Endothelial cell of umbilical vein (primary cell): ENCODE measurements around the gene MT1X. TPM values are rescaled to one million over a fixed set of nuclear protein-coding genes. Genes with fewer than 3 reads are reported as not detected.

Experiments
- BruUV-seq: library from RNA; stranded (reverse); fragments of 400-500 nt; replicated peaks from 2 replicates; lab custom pipeline; 2021; lab: Mats Ljungman, UMichigan
- CTCF ChIA-PET: fragments of 300-600, 350-600 bp; sonication (Branson Sonifier 250); formaldehyde crosslinking; loops from one replicate; lab custom pipeline; 2021; ENCODE audit warnings: antibody characterized with exemption, inconsistent platforms; lab: Charles Lee
- POLR2A ChIA-PET: fragments of 300-600, 350-600 bp; sonication (Branson Sonifier 250); formaldehyde crosslinking; loops from one replicate; lab custom pipeline; 2021; ENCODE audit warnings: antibody characterized with exemption, inconsistent platforms; lab: Charles Lee
- DNase-seq: peaks from one replicate; pipeline ENCODE4 v3.0.0-alpha.2; 2011; ENCODE audit warnings: low read depth, low spot score
- FAIRE-seq: peaks from 2 replicates; lab custom pipeline; 2011; peaks lifted over from hg19 to GRCh38; lab: Jason Lieb, UNC
- H2AFZ ChIP-seq: 2 replicates; pipeline ENCODE4 v1.6.0; 2012; ENCODE audit warnings: low read depth, low read length, control low read depth, inconsistent platforms
- H3K27ac ChIP-seq: 2 replicates; pipeline ENCODE4 v1.5.1; 2011; ENCODE audit warnings: low read depth, mild to moderate bottlenecking, control low read depth, low read length, moderate library complexity; ENCODE audit not compliant: insufficient read depth
- H3K27me3 ChIP-seq, 2 experiments: 2 replicates each; pipeline versions ENCODE4 v1.6.0 to v1.6.1; 2011; ENCODE audit warnings: low read length in 2 of 2, mixed read lengths in 1 of 2; ENCODE audit not compliant: control insufficient read depth in 2 of 2, insufficient read depth in 2 of 2
- H3K36me3 ChIP-seq, 2 experiments: 2 replicates in 1 of 2; 3 replicates in 1 of 2; pipeline ENCODE4 v1.5.1; 2011; ENCODE audit warnings: low read length in 2 of 2, mild to moderate bottlenecking in 1 of 2, moderate library complexity in 1 of 2; ENCODE audit not compliant: control insufficient read depth in 2 of 2, insufficient read depth in 2 of 2; ENCODE audit errors: extremely low read depth in 1 of 2
- H3K4me1 ChIP-seq: 3 replicates; pipeline ENCODE4 v1.5.1; 2011; ENCODE audit warnings: mild to moderate bottlenecking, low read length; ENCODE audit not compliant: control insufficient read depth, insufficient read depth; ENCODE audit errors: extremely low read depth
- H3K4me2 ChIP-seq: 2 replicates; pipeline ENCODE4 v1.6.1; 2011; ENCODE audit warnings: low read length, control low read depth, mixed read lengths; ENCODE audit not compliant: insufficient read depth
- H3K4me3 ChIP-seq, 3 experiments: fragments of 200-600 bp in 1 of 3; sonication (generic), shearing (Covaris generic) in 1 of 3; replicated peaks in 1 of 3; 2 replicates each; pipeline ENCODE4 v1.5.1; 2011 to 2016; ENCODE audit warnings: control low read depth in 3 of 3, low read length in 3 of 3, mild to moderate bottlenecking in 2 of 3, inconsistent platforms in 1 of 3, low read depth in 1 of 3, moderate library complexity in 1 of 3; ENCODE audit not compliant: insufficient read depth in 1 of 3
- H3K79me2 ChIP-seq: 2 replicates; pipeline ENCODE4 v1.6.0; 2012; ENCODE audit warnings: low read length, inconsistent platforms; ENCODE audit not compliant: control insufficient read depth, insufficient read depth
- H3K9ac ChIP-seq: replicated peaks from 2 replicates; pipeline ENCODE3; 2011; ENCODE audit warnings: low read length, control low read depth; ENCODE audit not compliant: insufficient read depth; ENCODE audit errors: extremely low read depth
- H3K9me1 ChIP-seq: replicated peaks from 3 replicates; pipeline ENCODE4 v1.6.0; 2011; ENCODE audit warnings: mild to moderate bottlenecking, low read length; ENCODE audit not compliant: control insufficient read depth, insufficient read depth; ENCODE audit errors: extremely low read depth
- H3K9me3 ChIP-seq: replicated peaks from 2 replicates; pipeline ENCODE4 v1.5.1; 2012; ENCODE audit warnings: low read length, inconsistent platforms; ENCODE audit not compliant: control insufficient read depth, insufficient read depth
- H4K20me1 ChIP-seq: replicated peaks from 2 replicates; pipeline ENCODE3; 2011; ENCODE audit warnings: mild to moderate bottlenecking, low read length; ENCODE audit not compliant: control insufficient read depth, insufficient read depth; ENCODE audit errors: extremely low read depth
- CTCF ChIP-seq, 2 donors: IDR thresholded peaks; 1 replicate in 1 of 2; 2 replicates in 1 of 2; pipeline ENCODE4 v1.5.1; 2011; ENCODE audit warnings: low read length in 2 of 2, mild to moderate bottlenecking in 2 of 2, moderate library complexity in 2 of 2, control low read depth in 1 of 2, inconsistent platforms in 1 of 2, low read depth in 1 of 2; ENCODE audit not compliant: insufficient read depth in 1 of 2; ENCODE audit errors: extremely low read depth in 1 of 2
- EZH2 ChIP-seq: IDR thresholded peaks from 2 replicates; pipeline ENCODE4 v1.6.1; 2012; ENCODE audit warnings: borderline replicate concordance, low read depth, mild to moderate bottlenecking, moderate library complexity, low read length, inconsistent platforms; ENCODE audit not compliant: severe bottlenecking
- FOS ChIP-seq: IDR thresholded peaks from 2 replicates; pipeline ENCODE4 v1.6.1; 2011; ENCODE audit warnings: mild to moderate bottlenecking, low read length, moderate library complexity, borderline replicate concordance; ENCODE audit not compliant: insufficient read depth
- GATA2 ChIP-seq: IDR thresholded peaks from 2 replicates; pipeline ENCODE4 v1.7.0; 2011; ENCODE audit warnings: low read depth, mild to moderate bottlenecking, moderate library complexity, mixed read lengths, low read length; ENCODE audit not compliant: insufficient read length, insufficient read depth
- JUN ChIP-seq: IDR thresholded peaks from 2 replicates; pipeline ENCODE4 v1.6.1; 2011; ENCODE audit warnings: borderline replicate concordance, low read depth; ENCODE audit not compliant: insufficient read length, insufficient read depth
- MAX ChIP-seq: IDR thresholded peaks from 2 replicates; pipeline ENCODE4 v1.6.1; 2011; ENCODE audit not compliant: insufficient read depth, insufficient read length
- MYC ChIP-seq: IDR thresholded peaks from one replicate; pipeline ENCODE4 v1.6.1; 2011; ENCODE audit warnings: mild to moderate bottlenecking, low read depth, low read length
- POLR2A ChIP-seq: IDR thresholded peaks from 2 replicates; pipeline ENCODE4 v1.6.1; 2012; ENCODE audit warnings: low read depth, mild to moderate bottlenecking, control low read depth, low read length
- POLR2AphosphoS5 ChIP-seq: IDR thresholded peaks from 2 replicates; pipeline ENCODE4 v1.6.1; 2012; ENCODE audit warnings: low read depth, mild to moderate bottlenecking, control low read depth, low read length, moderate library complexity; ENCODE audit not compliant: insufficient read depth
- dilution Hi-C: fragments of 300-500 bp; cut with MboI; formaldehyde crosslinking; loops from one replicate; pipeline ENCODE4 v1.15.0; 2019; ENCODE audit warnings: low sequenced_read_pairs; ENCODE audit not compliant: extremely low pct_ligation_motif_present
- intact Hi-C: fragments of 100-400 bp; cut with micrococcal nuclease; formaldehyde crosslinking; loops from one replicate; pipeline ENCODE4 v1.10.0; 2022
- polyA plus RNA-seq, 4 experiments: library from polyadenylated mRNA; depleted of rRNA in 3 of 4; stranded (reverse) in 3 of 4; unstranded in 1 of 4; fragments of >200 nt; gene quantifications; 2 replicates each; pipeline versions ENCODE4 v1.2.1 to v1.2.3, GENCODE V29; 2011 to 2012; ENCODE audit warnings: missing spikeins in 1 of 4
- total RNA-seq: library from RNA; stranded (reverse); gene quantifications from 2 replicates; pipeline ENCODE4 v1.2.3, GENCODE V29; 2021

The MT1X gene
- total and polyA plus RNA-seq, 2 donors (not counting 3 experiments of a cell fraction or from before 2014, with no cell fraction given) = 15.6 to 46.7 TPM

- DNase-seq (no peak), FAIRE-seq (no peak)
- Histone ChIP-seq H3K4me2 (no peak overlapping the region), H4K20me1 (no peaks in the 10 kb centered on the region), H2AFZ (no peak overlapping the region), H3K4me3 (no peak overlapping the region), H3K4me1 (peaks cover 10% of the 10 kb centered on the region), H3K79me2 (no peaks in the 10 kb centered on the region), H3K9me3 (no peaks in the 10 kb centered on the region), H3K27me3 (peaks cover 35 to 50% of the 10 kb centered on the region in 2 experiments), H3K27ac (no peak overlapping the region), H3K9ac (no peak overlapping the region), H3K36me3 (no peaks in the 10 kb centered on the region), H3K9me1 (no peaks in the 10 kb centered on the region)
- no TSS peak for BruUV-seq
- dilution Hi-C loops = no loop called here
- ChIA-PET POLR2A (no interaction called here), CTCF (interaction anchor here (1.4 to 2.3 kb wide), 2 partner anchors 41 to 61 kb away, joined by 5 to 8 read pairs; no protein-coding TSS in a partner anchor)
- intact Hi-C loops = no loop called here
- no peak for TF ChIP-seq EZH2
- TF ChIP-seq FOS = no peak
- no peak for TF ChIP-seq JUN
- no peak for TF ChIP-seq MAX
- TF ChIP-seq GATA2 = no peak
- TF ChIP-seq CTCF (IDR thresholded peaks at IDR 0.05; ENCODE audit: extremely low read depth in 1 of 2, insufficient read depth in 1 of 2, low read depth in 1 of 2, low read length in 2 of 2) = no peak
- TF ChIP-seq POLR2AphosphoS5 = no peak
- no peak for TF ChIP-seq MYC
- no peak for TF ChIP-seq POLR2A
Observed at GRCh38 chr16:56641166-56641565, 41.1 kb upstream of the MT1X start.
